GM21447 (cell line): ENCODE data around the gene TSSK6.
"Not testable (repeated sequence)": the region's sequence is repeated elsewhere in the genome, so short reads cannot be mapped to it uniquely, and the experiment has no call there.

Experiments
- ATAC-seq: cut with Tn5 transposase; IDR thresholded peaks from one replicate; pipeline ENCODE4 v1.9.1; 2021; ENCODE audit not compliant: unreplicated experiment

The TSSK6 gene

DNA sequence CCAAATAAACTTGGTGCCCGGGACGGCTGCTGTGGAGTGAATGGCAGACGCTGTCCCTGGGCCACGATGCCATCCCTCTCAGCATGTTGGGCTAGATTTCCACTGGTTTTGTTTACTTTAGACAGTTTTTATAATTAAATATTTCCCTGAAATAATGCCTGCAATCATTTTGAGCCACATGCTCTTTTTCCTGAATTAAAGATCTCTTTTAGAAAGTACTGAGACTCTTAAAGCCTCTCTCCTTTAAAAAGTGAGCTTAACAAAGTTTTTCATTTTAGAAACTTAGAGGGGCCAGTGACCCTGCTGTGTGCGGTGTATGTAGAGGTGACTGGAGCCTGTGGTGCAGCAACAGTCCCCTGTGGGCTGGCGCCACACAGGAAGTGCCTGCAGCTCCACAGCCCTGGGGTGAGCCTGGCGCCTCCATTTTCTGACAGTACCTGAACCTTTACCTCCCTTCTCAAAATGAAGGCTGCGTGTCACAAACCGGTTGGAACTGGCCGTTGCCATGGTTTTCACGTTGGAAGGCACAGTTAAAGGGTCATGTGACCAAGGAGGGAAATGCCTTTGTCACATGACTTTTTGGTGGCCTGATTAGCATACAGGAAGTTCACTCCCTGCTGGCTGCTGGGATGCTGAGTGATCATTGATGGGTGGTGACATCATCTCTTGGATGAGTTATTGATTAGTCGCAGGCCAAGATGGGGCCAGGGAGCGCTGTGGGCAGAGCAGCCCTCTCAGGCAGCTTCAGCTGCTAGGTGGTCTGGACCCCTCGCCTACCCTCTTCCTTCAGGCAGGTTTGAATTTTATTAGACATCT is 26.3 kb downstream of the TSSK6 start:
- peak; percentile 46 for ATAC-seq

DNA sequence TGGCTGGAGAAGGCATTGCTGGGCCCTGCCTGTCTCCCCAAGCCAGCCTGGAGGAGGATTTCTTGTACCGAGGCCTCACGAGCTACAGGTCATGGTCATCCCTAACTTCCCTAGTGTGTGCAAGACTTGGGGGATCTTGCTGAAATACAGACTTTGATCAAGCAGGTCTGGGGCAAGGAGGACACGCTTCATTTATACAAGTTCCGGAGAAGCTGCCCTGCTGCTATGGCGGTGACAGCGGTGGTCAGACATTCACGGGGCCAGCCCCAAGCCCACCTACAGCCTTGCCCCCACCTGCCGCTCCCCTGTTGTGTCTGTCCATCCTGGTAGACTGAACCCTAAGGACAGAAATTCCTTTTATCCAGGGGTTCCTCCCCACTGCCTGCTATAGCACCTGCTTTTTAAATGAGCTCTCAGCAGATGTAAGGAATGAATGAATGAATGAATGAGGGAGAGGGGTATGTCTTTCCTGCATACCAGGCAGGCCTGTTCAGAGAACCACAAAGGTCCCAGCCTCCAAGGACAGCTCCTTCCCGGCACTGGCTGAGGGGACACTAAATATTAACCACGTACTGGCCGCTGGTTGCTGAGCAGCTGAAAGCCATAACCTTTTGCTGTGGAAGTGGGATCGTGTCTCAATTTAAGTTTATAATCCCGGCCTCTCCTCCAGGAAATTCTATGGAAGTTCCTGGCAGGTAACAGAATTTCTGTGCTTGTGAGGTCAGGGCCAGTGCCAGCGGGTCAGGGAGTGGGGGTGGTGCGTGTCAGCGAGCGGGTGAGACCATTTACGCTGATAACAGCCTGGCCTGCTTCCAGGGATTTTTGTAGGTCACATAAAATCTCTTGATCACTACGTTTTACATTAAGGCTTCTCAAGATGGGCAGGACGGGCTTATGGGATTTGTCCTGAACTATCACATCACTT is 27.1 kb downstream of the TSSK6 start:
- ATAC-seq = no peak

DNA sequence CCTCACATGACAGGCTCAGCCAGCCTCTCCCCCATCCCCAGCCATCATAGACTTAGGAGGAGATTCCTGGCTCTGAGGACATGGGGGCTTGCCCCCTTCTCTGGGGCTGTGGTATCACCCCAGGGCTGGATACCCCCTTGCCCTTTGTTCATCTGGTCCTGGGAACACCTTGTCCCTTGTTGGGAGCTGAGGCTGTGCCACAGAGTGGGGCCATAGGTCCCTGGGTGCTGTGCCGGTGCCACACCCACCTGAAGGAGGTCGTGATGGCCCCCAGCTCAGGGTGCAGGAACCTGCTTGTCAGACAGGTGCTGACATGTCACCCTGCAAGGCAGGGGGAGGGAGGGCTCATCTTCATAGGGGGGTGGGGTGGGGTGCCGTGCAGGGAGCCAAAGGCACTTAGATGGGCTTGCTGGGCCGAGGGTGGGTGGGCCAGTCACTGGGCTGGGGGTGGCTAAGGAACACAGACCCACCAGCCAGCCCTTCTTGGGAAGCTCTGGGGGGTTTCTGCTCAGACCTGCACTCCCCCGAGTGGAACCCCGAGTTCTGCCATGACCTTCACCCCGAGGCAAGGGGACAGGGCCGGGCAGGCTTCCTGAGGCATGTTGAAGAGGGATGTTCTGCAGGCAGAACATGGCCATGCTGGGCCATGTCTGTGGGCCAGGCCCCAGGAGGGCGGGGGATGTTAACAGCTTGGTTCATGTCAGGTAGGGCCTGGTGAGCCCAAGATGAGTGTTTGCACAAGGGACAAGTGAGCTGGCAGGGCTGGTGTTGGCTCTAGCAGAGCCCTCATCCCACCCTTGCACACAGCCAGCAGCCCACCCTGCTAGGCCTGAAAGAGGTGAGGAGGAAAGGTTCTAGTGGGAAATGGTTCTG is 28.0 kb downstream of the TSSK6 start:
- ATAC-seq = no peak

DNA sequence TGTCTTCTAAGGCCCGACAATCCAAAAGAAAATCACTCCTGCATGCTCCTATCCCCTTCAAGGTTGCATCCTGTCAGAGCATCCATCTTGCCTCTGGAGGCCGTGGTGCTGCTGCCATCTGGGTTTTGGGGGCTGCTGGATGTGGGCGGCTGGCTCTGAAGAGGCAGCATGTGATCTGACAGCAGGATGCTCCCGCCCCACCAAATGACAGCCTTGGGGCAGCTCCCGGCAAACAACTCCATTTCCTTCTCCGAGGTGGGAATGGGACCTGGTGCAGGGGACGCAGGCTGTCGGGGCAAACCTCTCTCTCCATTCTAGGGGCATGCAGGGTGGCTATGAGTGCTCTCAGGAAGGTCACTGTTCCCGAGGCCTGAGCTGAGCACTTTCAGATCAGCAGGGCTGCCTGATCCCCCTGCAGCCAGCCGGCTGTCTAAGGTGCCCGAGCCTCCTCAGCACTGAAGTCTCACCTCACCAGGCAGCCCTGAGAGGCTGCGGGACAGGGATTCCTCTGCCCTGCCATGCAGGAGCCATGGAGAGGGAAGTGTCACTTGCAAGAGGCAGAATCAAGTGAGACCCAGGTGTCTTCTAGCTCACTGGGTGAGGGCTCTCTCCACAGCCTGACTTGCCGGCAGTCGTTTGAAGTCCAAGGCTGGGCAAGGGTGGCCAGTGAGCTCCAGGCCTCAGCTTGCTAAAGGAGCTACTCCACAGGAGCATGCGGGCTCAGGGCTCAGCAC is 28.8 kb downstream of the TSSK6 start:
- ATAC-seq = no peak

DNA sequence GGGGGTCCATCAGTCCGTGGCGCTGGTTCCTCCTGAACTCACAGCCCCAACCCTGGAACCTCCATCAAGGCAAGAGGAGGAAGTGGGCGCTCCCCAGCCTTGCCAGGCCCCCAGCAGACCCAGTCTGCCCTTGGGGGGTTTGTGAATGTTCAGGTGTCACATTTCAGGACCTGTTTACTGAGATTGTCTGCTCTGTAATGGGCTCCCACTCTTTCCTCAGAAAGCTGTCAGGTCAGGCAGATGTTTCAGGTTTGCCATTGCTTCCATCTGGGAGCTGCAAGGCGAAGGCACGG is 29.4 kb downstream of the TSSK6 start:
- no peak for ATAC-seq

DNA sequence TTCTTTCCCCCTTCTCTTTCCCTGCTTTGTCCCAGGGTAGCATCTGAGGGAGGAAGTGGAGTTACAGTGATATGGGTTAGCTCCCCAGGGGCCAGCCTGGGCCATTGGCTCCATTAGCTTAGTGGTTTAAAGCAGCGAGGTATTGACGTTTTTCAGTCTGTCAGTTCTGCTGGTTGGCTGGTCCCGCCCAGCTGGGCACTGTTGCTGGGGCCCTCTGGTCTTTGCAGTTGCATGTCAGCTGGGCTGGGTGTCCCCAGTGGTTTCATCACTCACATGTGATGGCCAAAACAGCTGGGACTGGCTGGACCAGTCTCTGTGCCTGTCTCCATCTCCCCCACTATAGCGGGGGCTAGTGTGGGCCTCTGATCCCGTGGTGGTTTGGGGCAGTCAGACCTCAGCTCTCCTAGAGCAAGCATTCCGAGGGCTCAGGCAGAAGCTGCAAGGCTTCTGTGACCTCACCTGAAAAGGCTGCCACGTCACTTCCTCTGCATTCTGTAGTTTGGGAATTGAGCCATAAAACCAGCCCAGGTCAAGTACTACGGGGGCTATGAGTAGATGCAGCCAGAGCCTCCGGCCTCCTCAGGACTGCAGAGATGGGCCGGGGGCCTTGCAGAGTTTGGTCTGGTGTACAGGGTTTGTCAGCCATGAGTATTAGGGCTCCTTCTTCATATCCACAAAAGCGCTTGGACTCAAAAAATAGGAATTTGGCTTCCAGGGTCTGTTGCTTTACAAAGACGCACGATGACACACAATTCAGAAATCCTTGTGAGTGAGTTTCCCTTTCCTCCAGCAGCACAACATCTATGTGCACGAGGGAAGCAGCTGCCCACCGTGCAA is 30.0 kb downstream of the TSSK6 start:
- ATAC-seq = no peak

DNA sequence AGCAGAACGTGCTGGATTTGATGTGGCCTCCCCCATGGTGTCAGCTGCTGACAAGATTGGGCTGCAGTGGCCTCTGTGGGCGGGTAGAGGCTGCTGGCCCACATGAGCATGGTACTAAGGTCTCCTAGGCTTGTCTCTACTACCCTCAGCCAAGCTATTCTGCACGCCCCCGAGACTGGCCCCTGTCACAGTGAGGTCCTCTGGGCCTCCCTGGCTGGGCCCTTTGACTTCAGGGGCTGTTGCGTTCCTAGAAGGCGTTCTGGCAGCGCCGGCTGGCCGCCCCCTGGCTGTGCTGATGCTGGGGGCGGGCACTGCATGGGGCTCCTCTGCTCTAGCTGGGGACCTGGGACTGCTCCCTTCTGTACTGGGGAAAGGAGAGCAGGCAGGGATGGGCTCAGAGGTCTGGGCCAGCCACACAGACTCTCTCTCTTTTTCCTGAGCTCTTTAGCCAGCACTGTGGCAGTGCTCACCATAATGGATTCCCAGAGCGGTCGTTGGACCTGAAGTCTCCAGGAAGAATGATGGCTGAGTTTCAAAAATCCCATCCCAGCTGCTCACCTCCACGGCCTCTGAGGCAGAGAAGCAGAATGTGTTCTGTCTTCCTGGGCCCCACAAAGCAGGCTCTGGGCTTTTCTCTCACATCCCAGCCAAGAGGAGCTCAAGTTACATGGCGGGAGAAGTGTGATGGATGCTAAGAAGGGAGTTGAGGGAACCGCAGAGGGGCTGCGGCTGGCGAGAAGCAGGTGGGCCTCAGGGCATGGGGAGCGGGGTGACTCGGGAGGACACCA is 32.3 kb downstream of the TSSK6 start:
- no peak for ATAC-seq

DNA sequence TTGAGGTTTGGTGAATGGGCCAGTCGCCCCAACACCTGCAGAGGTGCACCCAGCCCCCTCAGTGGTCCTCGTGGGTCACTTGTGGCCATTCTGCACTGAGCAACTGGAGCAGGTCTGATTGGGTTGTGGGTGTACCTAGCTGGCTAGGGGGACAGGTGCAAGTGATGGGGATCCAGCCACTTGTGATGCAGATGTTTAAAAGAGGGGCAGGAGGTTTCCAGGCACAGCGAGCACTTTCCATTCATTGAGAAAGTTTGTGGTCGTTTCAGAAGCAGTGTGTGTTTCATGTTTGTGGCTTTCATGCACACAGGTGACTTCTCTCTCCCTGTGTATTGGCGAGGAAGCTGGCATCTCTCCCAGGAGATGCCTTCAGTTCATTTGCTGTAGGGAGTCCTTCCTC is 34.7 kb downstream of the TSSK6 start:
- no peak for ATAC-seq

DNA sequence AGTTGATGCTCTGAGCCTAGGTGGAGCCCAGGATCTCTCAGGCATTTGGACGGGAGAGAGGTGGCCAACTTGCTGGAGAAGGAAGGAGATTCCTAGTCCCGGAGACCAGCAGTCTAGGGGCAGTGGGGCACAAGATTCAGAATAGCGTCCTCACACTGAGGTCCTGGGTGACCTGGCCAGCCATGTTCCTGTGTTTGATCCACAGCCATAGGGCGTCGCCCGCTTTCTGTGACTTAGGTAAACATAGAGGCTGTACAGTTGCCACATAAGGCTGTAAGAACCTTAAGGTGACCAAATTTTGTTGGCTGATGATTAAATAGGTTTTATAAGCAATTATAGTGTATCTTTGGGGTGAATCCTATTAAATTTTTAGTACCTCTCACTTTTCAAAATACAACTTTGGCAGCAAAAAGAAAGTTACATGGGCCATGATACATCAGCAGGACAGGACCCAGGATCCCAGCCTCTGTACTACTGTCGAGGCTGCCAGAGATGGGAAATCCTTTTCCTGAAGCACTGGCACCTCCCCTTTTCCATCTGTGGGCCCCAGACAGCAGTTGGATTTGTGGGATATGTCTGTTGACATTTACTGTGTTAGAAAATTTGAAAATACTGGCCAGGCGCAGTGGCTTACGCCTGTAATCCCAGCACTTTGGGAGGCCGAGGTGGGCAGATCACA is 37.5 kb downstream of the TSSK6 start:
- no peak for ATAC-seq

DNA sequence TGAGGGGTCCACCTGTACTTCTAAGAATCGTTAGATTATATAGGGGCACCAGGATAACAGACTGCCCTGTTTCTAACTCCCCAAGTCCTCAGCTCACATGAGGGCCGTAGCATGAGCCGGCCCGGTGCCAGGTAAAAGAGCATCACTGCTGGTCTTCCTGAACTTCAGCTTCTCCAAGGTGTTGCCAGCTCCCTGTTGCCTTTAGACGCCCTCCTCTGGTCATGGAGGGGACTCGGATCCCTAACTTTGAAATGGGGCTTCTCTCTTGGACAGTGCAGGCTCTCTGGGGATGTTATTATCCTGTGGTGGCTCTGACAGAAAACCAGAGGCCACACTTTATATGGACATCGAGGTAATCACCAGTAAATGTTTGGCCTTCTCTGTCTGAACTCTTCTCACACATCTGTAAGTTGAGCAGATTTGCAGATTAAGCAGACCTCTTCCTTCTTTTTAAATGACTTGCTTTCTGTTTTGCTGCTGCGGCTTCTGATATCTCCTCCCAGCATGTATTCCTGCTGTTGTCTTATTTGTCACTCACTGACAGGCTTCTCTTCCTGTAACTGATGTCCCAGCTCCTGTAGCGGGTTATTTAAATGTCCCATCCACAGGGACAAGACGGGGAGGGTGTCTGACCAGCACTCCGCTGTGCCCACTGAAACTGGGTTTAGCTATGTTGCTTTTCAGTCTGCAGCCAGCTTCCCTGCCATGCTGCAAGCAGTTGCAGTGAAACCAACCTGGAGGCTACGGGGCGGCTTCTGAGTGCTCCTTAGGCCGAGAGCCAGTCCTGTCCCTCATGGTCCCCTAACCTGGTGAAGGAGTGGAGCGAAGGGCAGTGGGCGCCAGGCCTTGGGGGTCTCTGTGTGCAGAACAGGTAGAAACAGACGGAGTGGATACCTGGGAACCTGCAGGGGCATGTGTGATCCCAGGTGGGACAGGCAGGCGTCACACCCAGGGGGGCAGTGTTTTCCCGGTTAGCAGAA is 39.2 kb downstream of the TSSK6 start:
- no peak for ATAC-seq

DNA sequence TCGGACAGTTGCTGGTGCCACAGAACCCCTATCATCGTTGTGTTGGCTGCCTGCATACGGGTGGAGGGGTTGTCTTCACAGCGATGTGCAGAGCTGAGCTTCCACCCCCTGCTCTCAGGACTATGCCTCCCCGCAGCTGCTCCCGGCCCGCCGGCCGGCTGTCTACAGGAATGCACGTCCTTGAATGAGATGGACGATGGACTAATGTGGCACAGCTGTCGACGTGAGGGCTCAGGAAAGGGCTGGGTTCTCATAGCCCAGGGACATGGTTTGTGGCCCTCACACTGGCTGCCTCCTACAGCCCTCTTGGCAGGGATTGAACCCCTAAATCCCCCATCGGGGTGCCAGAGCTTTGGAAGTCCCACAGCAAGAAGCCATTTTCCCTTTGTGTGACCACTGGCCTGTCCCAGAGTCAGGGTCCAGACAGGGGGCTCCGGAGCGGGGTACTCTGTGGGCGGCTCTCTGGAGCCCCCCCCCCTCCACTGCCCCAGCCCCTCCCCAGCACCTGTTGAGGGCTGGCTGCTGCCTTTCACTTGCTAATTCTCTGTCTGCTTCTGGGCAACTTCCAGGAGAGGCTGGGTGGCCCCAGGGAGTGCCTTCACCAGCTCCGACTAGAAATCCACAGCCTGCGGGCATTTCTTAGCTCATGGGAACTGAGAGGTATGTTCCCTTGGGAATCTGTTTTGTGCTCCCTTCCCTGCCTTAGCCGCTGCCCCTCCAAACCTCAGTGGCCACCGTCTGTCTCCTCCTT is 40.2 kb downstream of the TSSK6 start:
- no peak for ATAC-seq

DNA sequence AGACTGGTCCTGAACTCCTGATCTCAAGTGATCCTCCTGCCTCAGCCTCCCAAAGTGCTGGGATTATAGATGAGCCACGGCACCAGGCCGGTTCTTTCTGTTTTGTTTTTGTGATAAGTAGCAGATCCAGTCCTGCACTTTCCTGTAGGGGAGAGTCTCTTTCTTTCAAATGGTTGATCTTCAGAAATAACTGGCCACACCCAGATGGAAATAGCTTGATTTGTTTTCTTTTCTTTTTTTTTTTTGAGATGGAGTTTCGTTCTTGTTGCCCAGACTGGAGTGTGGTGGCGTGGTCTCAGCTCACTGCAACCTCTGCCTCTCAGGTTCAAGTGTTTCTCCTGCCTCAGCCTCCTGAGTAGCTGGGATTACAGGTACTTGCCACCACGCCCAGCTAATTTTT is 43.2 kb downstream of the TSSK6 start:
- not testable (repeated sequence) for ATAC-seq

DNA sequence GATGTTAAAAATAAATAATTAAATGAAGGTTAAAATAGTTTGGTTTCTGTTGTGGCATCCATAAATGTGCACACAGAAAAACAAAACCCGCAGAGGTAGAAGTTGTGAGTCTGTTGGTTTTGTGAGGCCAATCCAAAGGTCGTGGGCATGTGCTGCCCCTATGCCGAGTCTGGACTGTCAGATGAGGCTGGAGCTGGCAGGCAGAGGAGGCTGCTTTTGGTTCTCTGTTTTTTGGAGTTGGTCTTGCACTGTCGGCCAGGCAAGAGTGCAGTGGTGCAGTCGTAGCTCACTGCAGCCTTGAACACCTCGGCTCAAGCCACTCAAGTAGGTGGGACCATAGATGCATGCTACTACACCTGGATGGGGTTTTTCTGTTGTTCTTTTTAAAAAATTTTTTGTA is 43.7 kb downstream of the TSSK6 start:
- no peak for ATAC-seq

DNA sequence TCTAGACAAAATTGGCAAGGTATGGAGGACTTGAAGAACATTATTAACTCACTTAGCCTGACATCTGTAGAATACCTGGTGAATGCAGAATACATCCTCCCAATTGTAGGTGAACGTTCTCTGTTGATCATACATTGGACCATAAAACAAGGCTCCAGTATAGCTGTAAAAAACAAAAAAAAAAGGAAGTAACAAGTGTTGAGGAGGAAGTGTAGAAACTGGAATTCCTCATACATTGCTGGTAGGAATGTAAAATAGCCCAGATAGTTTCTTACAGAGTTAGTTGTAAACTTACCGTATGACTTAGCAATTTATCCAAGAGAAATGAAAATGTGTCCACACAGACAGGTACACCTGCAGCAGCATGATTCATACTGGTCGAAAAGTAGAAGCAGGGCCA is 44.8 kb downstream of the TSSK6 start:
- no peak for ATAC-seq

DNA sequence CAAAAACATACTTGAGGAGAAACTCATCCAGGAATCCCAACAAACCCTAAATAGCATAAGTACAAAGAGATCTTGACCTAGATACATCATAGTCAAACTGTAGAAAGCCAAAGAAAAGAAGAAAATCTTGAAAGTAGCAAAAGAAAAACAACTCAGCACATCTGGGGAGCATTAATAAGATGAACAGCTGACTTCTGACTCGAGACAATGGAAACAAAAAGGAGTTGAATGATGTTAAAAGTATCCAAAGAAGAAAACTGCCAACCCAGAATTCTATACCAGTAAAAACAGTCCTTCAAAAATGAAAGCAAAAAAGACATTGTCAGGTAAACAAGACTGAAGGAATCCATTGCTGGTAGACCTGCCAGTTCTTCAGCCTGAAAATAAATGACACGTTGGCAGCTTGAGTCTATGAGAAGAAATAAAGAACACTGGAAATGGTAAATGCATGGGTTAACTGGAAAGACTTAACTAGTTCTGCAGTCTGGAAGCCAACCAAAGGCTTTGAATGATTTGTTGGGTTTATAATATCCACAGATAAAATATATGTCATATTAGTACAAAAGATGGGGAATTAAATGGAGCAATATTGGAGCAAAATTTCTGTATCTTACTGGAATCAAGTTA is 46.8 kb downstream of the TSSK6 start:
- ATAC-seq = no peak

DNA sequence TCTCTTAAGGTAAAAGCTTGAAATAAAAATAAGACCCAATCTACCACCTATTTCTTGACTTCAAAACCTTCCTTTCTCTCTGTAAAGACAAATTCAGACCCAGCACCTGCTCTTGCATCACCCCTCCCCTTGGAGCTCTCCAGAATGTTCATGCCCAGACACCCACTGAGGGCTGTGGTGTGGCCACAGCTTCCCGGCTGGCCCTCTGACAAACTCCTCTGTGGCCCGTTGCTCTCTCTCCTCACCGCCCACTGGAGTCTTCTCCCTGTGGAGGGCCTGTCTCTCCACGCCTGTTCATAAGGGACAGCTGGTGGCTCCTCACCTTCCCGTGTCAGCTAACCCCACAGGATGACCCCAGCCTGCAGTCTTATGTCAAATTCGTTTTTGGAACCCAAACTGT is 49.1 kb downstream of the TSSK6 start:
- no peak for ATAC-seq
